Stimulated activated CD4-positive, alpha-beta T cell treated with anti-CD3 and anti-CD28 coated beads, Interleukin-12 subunit alpha, Interleukin-12 subunit beta, amount 100 ng/mL, for 48 hours (primary cell): ENCODE measurements around the gene EPS15.
"Not testable (repeated sequence)": the region's sequence is repeated elsewhere in the genome, so short reads cannot be mapped to it uniquely, and the experiment has no call there.

Experiments used
- DNase-seq, 3 donors: peaks; one replicate each; pipeline ENCODE4 v3.0.0-alpha.2; 2020; ENCODE audit warnings: low read depth in 2 of 3, low spot score in 1 of 3

The EPS15 gene

GRCh38 chr1:51341876-51342496, 177.1 kb downstream of the EPS15 start:
- no peak for DNase-seq

- no peak for DNase-seq
These were observed 178.7 kb downstream of the EPS15 start for GRCh38 chr1:51340380-51340779.

- DNase-seq: no peak
These were observed 182.4 kb downstream of the EPS15 start for GRCh38 chr1:51336711-51337110.

GRCh38 chr1:51336004-51336403, 183.1 kb downstream of the EPS15 start:
- no peak for DNase-seq

GRCh38 chr1:51331206-51332100, 187.6 kb downstream of the EPS15 start:
- no peak for DNase-seq

- no peak for DNase-seq
These were observed 188.5 kb downstream of the EPS15 start, which contains the start of gene TTC39A for GRCh38 chr1:51330331-51331201. Gene TTC39A (minus strand): TSS chr1:51330562. CDS start chr1:51330477, 85 bp downstream.

- DNase-seq: no peak
These were observed 189.4 kb downstream of the EPS15 start for GRCh38 chr1:51329443-51330325.

- DNase-seq: no peak
These were observed 190.1 kb downstream of the EPS15 start for GRCh38 chr1:51328926-51329325.

- DNase-seq: no peak
These were observed 190.8 kb downstream of the EPS15 start for GRCh38 chr1:51328279-51328678.

- DNase-seq: no peak
These were observed 191.7 kb downstream of the EPS15 start for GRCh38 chr1:51327386-51327785.

- no peak for DNase-seq
These were observed 192.2 kb downstream of the EPS15 start for GRCh38 chr1:51326839-51327238.

- no peak for DNase-seq
These were observed 192.9 kb downstream of the EPS15 start for GRCh38 chr1:51325878-51326755.

- no peak for DNase-seq
These were observed 193.7 kb downstream of the EPS15 start for GRCh38 chr1:51325391-51325790.

- DNase-seq: not testable (repeated sequence)
These were observed 194.1 kb downstream of the EPS15 start for GRCh38 chr1:51325011-51325385.

GRCh38 chr1:51324251-51325010, 194.6 kb downstream of the EPS15 start:
- no peak for DNase-seq

- DNase-seq: no peak
These were observed 195.3 kb downstream of the EPS15 start for GRCh38 chr1:51323778-51324177.

GRCh38 chr1:51322417-51323101, 196.5 kb downstream of the EPS15 start:
- no peak for DNase-seq

GRCh38 chr1:51321924-51322280, 197.2 kb downstream of the EPS15 start:
- no peak for DNase-seq
